Measurements from ENCODE around the gene KIF18B. TPM values are rescaled to one million over a fixed set of nuclear protein-coding genes. Genes with fewer than 3 reads are reported as not detected.

KIF18B gene
- total and polyA plus RNA-seq, 2 donors (not counting 3 experiments of a cell fraction or from before 2014, with no cell fraction given), result 24.5 to 50.3 TPM

DNA sequence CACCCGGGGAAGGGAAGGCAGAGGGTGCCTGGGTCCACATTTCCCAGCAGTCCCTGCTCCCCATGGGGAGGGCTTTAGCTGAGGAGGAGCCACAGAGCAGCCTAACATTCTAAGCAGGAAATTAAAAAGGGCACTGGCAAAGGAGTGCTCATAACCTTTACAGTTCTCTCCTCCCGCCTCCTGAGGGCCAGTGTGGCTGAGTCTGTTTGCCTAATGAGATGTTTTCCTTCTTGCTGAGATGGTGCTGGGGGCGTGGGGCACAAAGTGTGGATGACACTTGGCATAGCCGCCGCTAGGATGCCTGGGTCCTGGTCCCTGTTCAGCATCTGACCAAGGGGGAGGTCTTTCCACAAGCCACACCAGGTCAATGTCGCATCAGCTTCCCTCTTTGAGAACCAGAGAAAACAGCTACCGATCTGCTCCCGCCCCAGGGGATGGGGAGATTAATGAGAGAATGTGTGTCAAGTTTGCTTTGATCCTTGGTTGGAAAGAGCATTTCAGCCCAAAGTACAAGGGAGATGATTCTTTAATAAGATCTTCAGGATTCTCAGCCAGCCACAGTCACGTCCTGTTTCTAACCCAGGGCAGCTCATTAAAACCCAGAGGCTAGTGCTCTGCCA, 5.8 kb downstream of the KIF18B start:
- CTCF ChIA-PET, result interaction anchor here (0.9 to 3.0 kb wide), 2 partner anchors 22 to 79 kb away, joined by 3 to 13 read pairs; no protein-coding TSS in a partner anchor
- H3K9ac ChIP-seq (replicated peaks; ENCODE audit: extremely low read depth, insufficient read depth, low read length), result no peak overlapping the region
- peaks cover 5% of the 10 kb centered on the region for H3K4me1 ChIP-seq (ENCODE audit: control insufficient read depth, extremely low read depth, insufficient read depth, low read length)
- DNase-seq (ENCODE audit: low read depth, low spot score) (no peak), FAIRE-seq (no peak)
- no TSS peak for BruUV-seq (replicated peaks)
- H3K9me1 ChIP-seq (replicated peaks; ENCODE audit: control insufficient read depth, extremely low read depth, insufficient read depth, low read length), result no peaks in the 10 kb centered on the region
- no peaks in the 10 kb centered on the region for H3K36me3 ChIP-seq (ENCODE audit: control insufficient read depth in 2 of 2, extremely low read depth in 1 of 2, insufficient read depth in 2 of 2, low read length in 2 of 2)
- no peaks in the 10 kb centered on the region for H4K20me1 ChIP-seq (replicated peaks; ENCODE audit: control insufficient read depth, extremely low read depth, insufficient read depth, low read length)
- H3K9me3 ChIP-seq (replicated peaks; ENCODE audit: control insufficient read depth, insufficient read depth, low read length), result no peaks in the 10 kb centered on the region
- peaks cover 94% of the 10 kb centered on the region for H3K79me2 ChIP-seq (ENCODE audit: control insufficient read depth, insufficient read depth, low read length)
- no peak overlapping the region for H3K4me2 ChIP-seq (ENCODE audit: insufficient read depth, low read length)
- no peak overlapping the region for H2AFZ ChIP-seq (ENCODE audit: low read depth, low read length)
- intact Hi-C loops (cut with micrococcal nuclease), result no loop called here
- dilution Hi-C loops (cut with MboI; ENCODE audit: extremely low pct_ligation_motif_present, low sequenced_read_pairs), result no loop called here
- POLR2A ChIA-PET, result no interaction called here
- no peak for TF ChIP-seq POLR2A (IDR thresholded peaks at IDR 0.05; ENCODE audit: low read depth, low read length)
- TF ChIP-seq POLR2AphosphoS5 (IDR thresholded peaks at IDR 0.05; ENCODE audit: insufficient read depth, low read depth, low read length), result no peak
- TF ChIP-seq, protein P1, sequence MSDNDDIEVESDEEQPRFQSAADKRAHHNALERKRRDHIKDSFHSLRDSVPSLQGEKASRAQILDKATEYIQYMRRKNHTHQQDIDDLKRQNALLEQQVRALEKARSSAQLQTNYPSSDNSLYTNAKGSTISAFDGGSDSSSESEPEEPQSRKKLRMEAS (IDR thresholded peaks at IDR 0.05; ENCODE audit: insufficient read depth, insufficient read length), result no peak
- TF ChIP-seq FOS (IDR thresholded peaks at IDR 0.05; ENCODE audit: borderline replicate concordance, insufficient read depth, low read length), result no peak
- no peak for TF ChIP-seq JUN (IDR thresholded peaks at IDR 0.05; ENCODE audit: borderline replicate concordance, insufficient read depth, insufficient read length, low read depth)
- TF ChIP-seq, protein P2, sequence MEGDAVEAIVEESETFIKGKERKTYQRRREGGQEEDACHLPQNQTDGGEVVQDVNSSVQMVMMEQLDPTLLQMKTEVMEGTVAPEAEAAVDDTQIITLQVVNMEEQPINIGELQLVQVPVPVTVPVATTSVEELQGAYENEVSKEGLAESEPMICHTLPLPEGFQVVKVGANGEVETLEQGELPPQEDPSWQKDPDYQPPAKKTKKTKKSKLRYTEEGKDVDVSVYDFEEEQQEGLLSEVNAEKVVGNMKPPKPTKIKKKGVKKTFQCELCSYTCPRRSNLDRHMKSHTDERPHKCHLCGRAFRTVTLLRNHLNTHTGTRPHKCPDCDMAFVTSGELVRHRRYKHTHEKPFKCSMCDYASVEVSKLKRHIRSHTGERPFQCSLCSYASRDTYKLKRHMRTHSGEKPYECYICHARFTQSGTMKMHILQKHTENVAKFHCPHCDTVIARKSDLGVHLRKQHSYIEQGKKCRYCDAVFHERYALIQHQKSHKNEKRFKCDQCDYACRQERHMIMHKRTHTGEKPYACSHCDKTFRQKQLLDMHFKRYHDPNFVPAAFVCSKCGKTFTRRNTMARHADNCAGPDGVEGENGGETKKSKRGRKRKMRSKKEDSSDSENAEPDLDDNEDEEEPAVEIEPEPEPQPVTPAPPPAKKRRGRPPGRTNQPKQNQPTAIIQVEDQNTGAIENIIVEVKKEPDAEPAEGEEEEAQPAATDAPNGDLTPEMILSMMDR (IDR thresholded peaks at IDR 0.05; ENCODE audit: extremely low read depth in 1 of 2, insufficient read depth in 1 of 2, low read depth in 1 of 2, low read length in 2 of 2), result no peak
- no peak for TF ChIP-seq GATA2 (IDR thresholded peaks at IDR 0.05; ENCODE audit: insufficient read depth, insufficient read length, low read depth, low read length)
- no peak for TF ChIP-seq EZH2 (IDR thresholded peaks at IDR 0.05; ENCODE audit: borderline replicate concordance, low read depth, low read length, severe bottlenecking)
- no peak for TF ChIP-seq MYC (IDR thresholded peaks at IDR 0.05; ENCODE audit: low read depth, low read length)
- no peaks in the 10 kb centered on the region for H3K27me3 ChIP-seq (ENCODE audit: control insufficient read depth in 2 of 2, insufficient read depth in 2 of 2, low read length in 2 of 2)
- H3K4me3 ChIP-seq (replicated peaks in 1 of 3; ENCODE audit: insufficient read depth in 1 of 3, low read depth in 1 of 3, low read length in 3 of 3), result no peak overlapping the region
- no peak overlapping the region for H3K27ac ChIP-seq (ENCODE audit: insufficient read depth, low read depth, low read length)

Data from endothelial cell of umbilical vein (primary cell).